ENCODE measurements around the gene SELENON.

GRCh38 chr1:25813734-25814471 is 13.9 kb downstream of the SELENON start:
- no peak for TF ChIP-seq POLR2A (IDR thresholded peaks at IDR 0.05; ENCODE audit: extremely low read depth, insufficient read length)
- peak; percentile 22 for TF ChIP-seq CTCF (IDR thresholded peaks at IDR 0.05; ENCODE audit: low read depth, low read length)
- no peak for TF ChIP-seq MYC (IDR thresholded peaks at IDR 0.05; ENCODE audit: low read depth, low read length)
- TF ChIP-seq MAX (IDR thresholded peaks at IDR 0.05; ENCODE audit: low read depth, low read length) = no peak

Measured in NB4 (cell line).